Right lobe of liver (tissue), 6 donors: ENCODE data around the gene NR3C2. TPM values are rescaled to one million over a fixed set of nuclear protein-coding genes. Genes with fewer than 3 reads are reported as not detected.

Experiments
- ATAC-seq, 4 donors: fragments of 200-7000 bp; cut with Tn5 transposase; one replicate each; pipeline ENCODE4 v1.9.1; 2020; ENCODE audit warnings: mild to moderate bottlenecking in 4 of 4, moderate library complexity in 4 of 4
- DNase-seq, 3 donors: peaks; one replicate each; pipeline ENCODE4 v3.0.0-alpha.2; 2020
- H3K27ac ChIP-seq, 3 donors: fragments of 200-600 bp; one replicate each; pipeline ENCODE4 v1.8.0; 2022
- H3K27me3 ChIP-seq, 2 donors: fragments of 200-600 bp; one replicate each; pipeline ENCODE4 v1.8.0; 2022
- H3K36me3 ChIP-seq, 4 donors: fragments of 200-600 bp; sonication (generic) in 1 of 4; one replicate each; pipeline versions ENCODE4 v1.5.1 to v1.8.0; 2017 to 2022; ENCODE audit warnings: control low read depth in 1 of 4
- H3K4me1 ChIP-seq, 4 donors: fragments of 200-600 bp; sonication (generic) in 1 of 4; one replicate each; pipeline versions ENCODE4 v1.5.1 to v1.8.0; 2017 to 2022; ENCODE audit warnings: control low read depth in 1 of 4
- H3K4me3 ChIP-seq, 3 donors: fragments of 200-600 bp; one replicate each; pipeline ENCODE4 v1.8.0; 2022
- H3K9me3 ChIP-seq, 4 donors: fragments of 200-600 bp; sonication (generic) in 1 of 4; one replicate each; pipeline versions ENCODE4 v1.5.1 to v1.8.0; 2017 to 2022; ENCODE audit warnings: control low read depth in 1 of 4
- POLR2A ChIP-seq: fragments of 450-650 bp; IDR thresholded peaks from one replicate; pipeline ENCODE4 v1.6.1; 2017; ENCODE audit warnings: antibody characterized with exemption, mild to moderate bottlenecking
- WGBS: methylation state at CpG from one replicate; pipeline ENCODE4 v1.1.6; 2018; ENCODE audit warnings: low coverage, low lambda C conversion rate; ENCODE audit not compliant: insufficient coverage; ENCODE audit errors: missing lambda C conversion rate; 5-methylcytosine and 5-hydroxymethylcytosine counted together
- intact Hi-C, 2 donors: fragments of 100-400 bp; cut with DNase I; formaldehyde crosslinking; loops; one replicate each; pipeline versions ENCODE4 v1.11.2 to v1.14.1; 2022
- total RNA-seq, 6 experiments: library from RNA; depleted of rRNA in 2 of 6; stranded (reverse); fragments of >200 nt in 2 of 6; fragmentation: NEBNext Ultra II Directional in 3 of 6; extraction: Animal tissue kit (Norgen Biotek cat#: 25700) in 3 of 6; gene quantifications; one replicate each; pipeline versions ENCODE4 v1.1.0 to v1.2.4, GENCODE V29; 2016 to 2023
- TF ChIP-seq, protein P1 (sequence below), 4 donors: fragments of 200-600 bp in 3 of 4; fragments of 450-650 bp in 1 of 4; IDR thresholded peaks; one replicate each; pipeline versions ENCODE4 v1.5.1 to v1.8.0; 2016 to 2022; ENCODE audit warnings: antibody characterized with exemption in 4 of 4, mild to moderate bottlenecking in 2 of 4
- donor health status: DM: no; HTN: yes; CAD: no.
- donor health status: DM: no; HTN: no; CAD: no.
- donor health status: DM: no; HTN: no; CAD: no.
- donor health status: DM: no; HTN: yes; CAD: no.
- donor health status: DM: no; HTN: yes; CAD: no.

Gene NR3C2
- total RNA-seq, 6 experiments from 2014 or later, result 4.8 to 15.9 (median 8.9) TPM

DNA sequence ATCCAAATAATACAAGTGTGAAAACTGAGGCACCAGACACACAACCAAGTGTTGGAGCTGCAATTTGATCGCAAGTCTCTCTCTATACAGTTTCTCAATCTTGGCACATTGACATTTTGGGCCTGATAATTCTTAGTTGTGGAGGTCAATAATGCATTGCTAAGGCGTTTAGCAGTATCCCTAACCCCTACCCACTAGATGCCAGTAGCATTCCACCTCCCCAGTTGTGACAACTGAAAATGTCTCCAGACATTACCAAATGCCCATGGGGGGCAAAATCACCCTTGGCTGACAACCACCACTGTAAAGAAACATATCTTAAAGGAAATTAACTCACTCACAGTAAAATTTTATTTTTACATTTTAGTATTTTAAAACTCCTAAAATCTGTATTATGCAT, 4.2 kb downstream of the NR3C2 start:
- no peak overlapping the region for H3K4me3 ChIP-seq
- DNase-seq (no peak), ATAC-seq (no peak)
- peak overlapping the region in 2 of 3 donors; percentile 52 to 61 for H3K27ac ChIP-seq
- H3K9me3 ChIP-seq, result no peaks in the 10 kb centered on the region
- 35% methylated on average over 2 of the region's 2 CpGs for WGBS
- H3K27me3 ChIP-seq, result no peaks in the 10 kb centered on the region
- peaks cover 0 to 37% (median 10%) of the 10 kb centered on the region in 4 donors for H3K4me1 ChIP-seq
- no peak for TF ChIP-seq POLR2A
- no peaks in the 10 kb centered on the region for H3K36me3 ChIP-seq
- intact Hi-C loops, result no loop called here

DNA sequence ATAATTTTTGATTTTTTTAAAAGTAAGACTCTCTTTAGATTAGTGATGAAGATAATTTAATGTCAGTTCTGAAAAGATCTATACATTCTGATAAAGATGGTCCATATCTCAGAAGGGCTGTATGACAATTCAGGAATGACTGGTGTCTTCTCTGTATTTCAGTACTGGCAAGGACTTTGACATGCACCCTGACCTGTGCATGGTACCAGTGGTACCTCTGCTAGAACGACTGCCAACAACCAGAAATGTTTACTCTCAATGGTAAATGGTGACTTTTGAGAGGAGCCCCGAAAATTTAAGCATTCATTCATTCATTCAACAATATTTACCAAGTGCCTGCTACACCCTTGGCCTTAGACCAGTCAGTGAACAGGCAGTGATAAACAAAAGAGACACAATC, 4.8 kb downstream of the NR3C2 start:
- 30% methylated on average over 2 of the region's 2 CpGs for WGBS
- H3K27ac ChIP-seq, result no peak overlapping the region
- ATAC-seq (peak in 3 of 4 donors; percentile 10 to 22 (median 11)), DNase-seq (peak in 1 of 3 donors; percentile 59)
- intact Hi-C loops, result no loop called here
- no peaks in the 10 kb centered on the region for H3K27me3 ChIP-seq
- no peaks in the 10 kb centered on the region for H3K36me3 ChIP-seq
- H3K9me3 ChIP-seq, result no peaks in the 10 kb centered on the region
- no peak overlapping the region for H3K4me3 ChIP-seq
- H3K4me1 ChIP-seq, result peaks cover 0 to 41% (median 10%) of the 10 kb centered on the region in 4 donors
- TF ChIP-seq POLR2A, result no peak
- TF ChIP-seq, protein P1, sequence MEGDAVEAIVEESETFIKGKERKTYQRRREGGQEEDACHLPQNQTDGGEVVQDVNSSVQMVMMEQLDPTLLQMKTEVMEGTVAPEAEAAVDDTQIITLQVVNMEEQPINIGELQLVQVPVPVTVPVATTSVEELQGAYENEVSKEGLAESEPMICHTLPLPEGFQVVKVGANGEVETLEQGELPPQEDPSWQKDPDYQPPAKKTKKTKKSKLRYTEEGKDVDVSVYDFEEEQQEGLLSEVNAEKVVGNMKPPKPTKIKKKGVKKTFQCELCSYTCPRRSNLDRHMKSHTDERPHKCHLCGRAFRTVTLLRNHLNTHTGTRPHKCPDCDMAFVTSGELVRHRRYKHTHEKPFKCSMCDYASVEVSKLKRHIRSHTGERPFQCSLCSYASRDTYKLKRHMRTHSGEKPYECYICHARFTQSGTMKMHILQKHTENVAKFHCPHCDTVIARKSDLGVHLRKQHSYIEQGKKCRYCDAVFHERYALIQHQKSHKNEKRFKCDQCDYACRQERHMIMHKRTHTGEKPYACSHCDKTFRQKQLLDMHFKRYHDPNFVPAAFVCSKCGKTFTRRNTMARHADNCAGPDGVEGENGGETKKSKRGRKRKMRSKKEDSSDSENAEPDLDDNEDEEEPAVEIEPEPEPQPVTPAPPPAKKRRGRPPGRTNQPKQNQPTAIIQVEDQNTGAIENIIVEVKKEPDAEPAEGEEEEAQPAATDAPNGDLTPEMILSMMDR (IDR thresholded peaks at IDR 0.05), result no peak

DNA sequence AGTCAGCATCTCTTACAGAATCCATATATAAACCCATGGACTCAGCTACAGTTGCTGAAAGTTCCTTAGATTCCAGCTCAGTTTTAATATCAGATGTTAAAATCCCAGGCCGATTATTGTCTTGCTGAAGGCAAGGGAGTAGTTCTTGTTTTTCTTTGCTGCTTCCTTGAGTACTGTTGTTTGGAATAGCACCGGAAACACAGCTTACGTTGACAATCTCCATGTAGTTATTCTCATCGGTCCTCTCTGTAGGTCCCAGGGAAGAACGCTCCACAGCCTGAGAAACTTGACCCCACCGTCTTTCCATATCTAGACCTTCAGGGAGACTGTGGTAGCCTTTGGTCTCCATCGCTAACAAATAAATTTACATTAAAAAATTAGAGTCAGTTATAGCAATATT, 5.7 kb downstream of the NR3C2 start:
- WGBS, result 89% methylated on average over 7 of the region's 7 CpGs
- H3K4me1 ChIP-seq, result peaks cover 0 to 46% (median 10%) of the 10 kb centered on the region in 4 donors

DNA sequence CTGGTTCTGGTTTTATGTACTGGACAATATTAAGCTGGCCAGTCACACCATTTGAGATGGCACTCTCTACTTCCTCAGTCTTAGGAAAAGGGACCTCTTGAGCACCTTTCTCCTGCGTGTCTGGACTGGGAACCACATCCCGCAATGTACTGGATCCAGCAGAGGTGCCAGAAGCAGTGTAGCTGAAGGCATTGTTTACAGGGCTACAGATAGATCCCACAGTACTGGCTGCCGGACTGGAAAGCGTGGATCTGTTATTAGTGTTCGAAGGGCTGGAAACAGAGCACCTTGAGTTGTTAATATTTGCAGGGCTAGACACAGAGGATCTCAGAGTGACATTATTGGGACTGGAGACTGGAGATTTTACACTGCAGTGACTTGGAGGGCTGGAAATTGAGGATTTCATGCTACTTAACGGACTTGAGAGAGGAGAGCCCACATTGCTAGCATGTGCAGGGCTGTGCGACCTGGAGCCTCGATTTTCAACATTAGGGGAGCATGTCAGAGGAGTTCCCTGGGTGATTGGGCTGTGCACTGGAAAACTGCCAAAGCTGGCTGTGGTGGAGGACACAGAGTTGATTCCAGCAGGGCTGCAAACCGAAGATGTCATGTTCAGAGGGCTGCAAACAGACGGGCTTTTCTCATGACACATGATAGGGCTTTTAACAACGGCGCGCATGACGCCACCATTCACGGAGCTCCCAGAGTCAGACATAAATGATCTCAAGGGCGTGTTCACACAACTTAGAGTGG, 6.4 kb downstream of the NR3C2 start:
- Histone ChIP-seq H3K27me3 (no peaks in the 10 kb centered on the region), H3K36me3 (no peaks in the 10 kb centered on the region), H3K4me1 (peaks cover 0 to 48% (median 10%) of the 10 kb centered on the region in 4 donors), H3K4me3 (no peak overlapping the region), H3K9me3 (no peaks in the 10 kb centered on the region), H3K27ac (no peak overlapping the region)
- ATAC-seq (no peak), DNase-seq (no peak)
- intact Hi-C loops, result no loop called here
- TF ChIP-seq, protein P1 (IDR thresholded peaks at IDR 0.05), result no peak
- TF ChIP-seq POLR2A, result no peak
- 89% methylated on average over 7 of the region's 16 CpGs for WGBS

More for the DNA sequence above, 5.7 kb downstream of the NR3C2 start:
- no peaks in the 10 kb centered on the region for H3K9me3 ChIP-seq
- DNase-seq (no peak), ATAC-seq (no peak)
- intact Hi-C loops, result no loop called here
- TF ChIP-seq POLR2A, result no peak
- TF ChIP-seq, protein P1 (IDR thresholded peaks at IDR 0.05), result no peak
- no peak overlapping the region for H3K4me3 ChIP-seq
- no peak overlapping the region for H3K27ac ChIP-seq
- H3K36me3 ChIP-seq, result no peaks in the 10 kb centered on the region
- H3K27me3 ChIP-seq, result no peaks in the 10 kb centered on the region

DNA sequence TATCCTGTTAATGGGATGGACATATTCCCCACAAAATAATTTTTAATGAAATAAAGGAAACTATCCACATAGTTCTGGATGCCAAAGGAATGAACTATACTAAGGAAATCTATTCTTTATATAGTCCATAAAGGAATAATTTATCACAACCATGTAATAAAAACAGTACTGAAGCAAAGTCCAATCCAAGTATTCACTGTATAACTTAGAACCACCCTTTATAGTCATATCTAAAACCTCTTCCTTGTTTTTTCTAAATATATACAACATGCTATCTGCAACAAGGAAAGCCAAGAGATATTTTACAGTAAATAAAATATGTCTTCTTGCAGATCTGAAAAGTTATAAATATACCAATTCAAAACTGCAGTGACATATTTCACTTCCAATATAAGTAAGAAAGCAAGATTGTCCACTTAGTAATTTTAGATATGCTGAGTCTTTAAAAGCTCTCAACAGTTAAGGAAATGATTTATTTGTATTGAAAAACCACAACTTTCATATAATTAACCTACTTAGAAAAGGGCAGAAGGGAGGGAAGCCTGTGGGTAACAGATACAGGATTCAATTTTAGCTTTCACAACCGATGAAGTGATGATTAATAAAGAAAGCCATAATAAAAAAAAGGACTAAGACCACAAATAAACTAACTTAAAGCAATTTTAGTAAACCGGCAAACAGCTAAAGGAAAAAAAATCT, 8.0 kb downstream of the NR3C2 start:
- Histone ChIP-seq H3K4me3 (no peak overlapping the region), H3K36me3 (no peaks in the 10 kb centered on the region), H3K27ac (no peak overlapping the region), H3K9me3 (no peaks in the 10 kb centered on the region), H3K27me3 (no peaks in the 10 kb centered on the region), H3K4me1 (peaks cover 0 to 43% (median 6%) of the 10 kb centered on the region in 4 donors)
- no peak for ATAC-seq
- DNase-seq, result no peak
- TF ChIP-seq, protein P1 (IDR thresholded peaks at IDR 0.05), result no peak
- TF ChIP-seq POLR2A, result no peak
- intact Hi-C loops, result no loop called here
- WGBS, result 20% methylated on average over 2 of the region's 2 CpGs
